B cell (primary cell): ENCODE data around the gene PSAP. TPM values are rescaled to one million over a fixed set of nuclear protein-coding genes. Genes with fewer than 3 reads are reported as not detected.
A peak's percentile ranks its signal among the peaks of the same experiment; 100 is the strongest.

Source experiments
- ATAC-seq: fragments of 200-7000 bp; cut with Tn5 transposase; one replicate; pipeline ENCODE4 v1.10.0; 2021; ENCODE audit warnings: low read depth, mild to moderate bottlenecking, moderate number of reproducible peaks, moderate library complexity
- CTCF ChIA-PET: fragments of 350-600 bp; sonication (Branson Sonifier 250); formaldehyde crosslinking; loops from one replicate; lab custom pipeline; 2021; ENCODE audit warnings: antibody characterized with exemption, inconsistent platforms; lab: Charles Lee
- POLR2A ChIA-PET: fragments of 350-600 bp; sonication (Branson Sonifier 250); formaldehyde crosslinking; loops from one replicate; lab custom pipeline; 2021; ENCODE audit warnings: antibody characterized with exemption; lab: Charles Lee
- DNase-seq: peaks from one replicate; pipeline ENCODE4 v3.0.0; 2013
- H2AFZ ChIP-seq: 2 replicates; pipeline ENCODE4 v1.6.1; 2012; ENCODE audit warnings: mild to moderate bottlenecking, low read depth, low read length; ENCODE audit not compliant: insufficient read depth, poor library complexity, severe bottlenecking
- H3K27ac ChIP-seq, 2 donors: 1 replicate in 1 of 2; 2 replicates in 1 of 2; pipeline ENCODE4 v1.5.1; 2012 to 2013; ENCODE audit warnings: low read length in 2 of 2, mild to moderate bottlenecking in 2 of 2, moderate library complexity in 1 of 2
- H3K27me3 ChIP-seq, 4 experiments: fragments of 200-600 bp in 1 of 4; sonication (generic) in 1 of 4; replicated peaks in 1 of 4; 1 replicate in 2 of 4; 2 replicates in 2 of 4; pipeline versions ENCODE4 v1.6.1 to v1.7.0; 2013 to 2016; ENCODE audit warnings: low read length in 3 of 4, mild to moderate bottlenecking in 2 of 4, mixed read lengths in 1 of 4, moderate library complexity in 1 of 4; ENCODE audit not compliant: insufficient read depth in 4 of 4, control insufficient read depth in 3 of 4; ENCODE audit errors: control extremely low read depth in 1 of 4
- H3K36me3 ChIP-seq, 2 experiments: replicated peaks in 1 of 2; 1 replicate in 1 of 2; 2 replicates in 1 of 2; pipeline versions ENCODE4 v1.6.1 to v1.7.1; 2013; ENCODE audit warnings: low read length in 1 of 2; ENCODE audit not compliant: insufficient read depth in 2 of 2, control insufficient read depth in 1 of 2; ENCODE audit errors: control extremely low read depth in 1 of 2, extremely low read depth in 1 of 2
- H3K4me1 ChIP-seq, 2 donors: fragments of 200-600 bp in 1 of 2; sonication (generic) in 1 of 2; 1 replicate in 1 of 2; 2 replicates in 1 of 2; pipeline versions ENCODE4 v1.5.1 to v1.6.1; 2013 to 2017; ENCODE audit warnings: low read length in 2 of 2; ENCODE audit not compliant: control insufficient read depth in 2 of 2, insufficient read depth in 2 of 2
- H3K4me2 ChIP-seq: replicated peaks from 2 replicates; pipeline ENCODE3; 2012; ENCODE audit warnings: mild to moderate bottlenecking, low read depth, low read length; ENCODE audit not compliant: poor library complexity, severe bottlenecking
- H3K4me3 ChIP-seq, 5 experiments: fragments of 200-600 bp in 1 of 5; sonication (generic) in 1 of 5; 1 replicate in 3 of 5; 2 replicates in 2 of 5; pipeline versions ENCODE4 v1.5.1 to v1.7.0; 2011 to 2016; ENCODE audit warnings: low read length in 4 of 5, mild to moderate bottlenecking in 4 of 5, low read depth in 2 of 5, control low read depth in 1 of 5, moderate library complexity in 1 of 5; ENCODE audit not compliant: insufficient read depth in 1 of 5; ENCODE audit errors: control extremely low read depth in 1 of 5, extremely low read depth in 1 of 5
- H3K79me2 ChIP-seq: fragments of 200-600 bp; sonication (generic); one replicate; pipeline ENCODE4 v1.6.0; 2016; ENCODE audit warnings: low read length; ENCODE audit not compliant: control insufficient read depth, insufficient read depth
- H3K9ac ChIP-seq: fragments of 200-600 bp; sonication (generic); 2 replicates; pipeline ENCODE4 v1.6.1; 2017; ENCODE audit warnings: mild to moderate bottlenecking, low read length, moderate library complexity
- H3K9me3 ChIP-seq, 3 donors: one replicate each; pipeline versions ENCODE4 v1.6.1 to v1.7.1; 2013; ENCODE audit warnings: low read length in 2 of 3; ENCODE audit not compliant: control insufficient read depth in 2 of 3, insufficient read depth in 1 of 3; ENCODE audit errors: control extremely low read depth in 1 of 3
- H4K20me1 ChIP-seq: 2 replicates; pipeline ENCODE4 v1.6.0; 2012; ENCODE audit warnings: mild to moderate bottlenecking, low read length; ENCODE audit not compliant: insufficient read depth, control insufficient read depth, poor library complexity, severe bottlenecking
- H3K27ac Mint-ChIP-seq: one replicate; pipeline ENCODE4 v1.8.0; 2021; ENCODE audit warnings: mixed read lengths
- H3K27me3 Mint-ChIP-seq: one replicate; pipeline ENCODE4 v1.8.0; 2021; ENCODE audit warnings: mixed read lengths
- H3K4me1 Mint-ChIP-seq: one replicate; pipeline ENCODE4 v1.8.0; 2021; ENCODE audit warnings: mixed read lengths
- H3K4me3 Mint-ChIP-seq: one replicate; pipeline ENCODE4 v1.8.0; 2021; ENCODE audit warnings: mixed read lengths
- H3K9me3 Mint-ChIP-seq: one replicate; pipeline ENCODE4 v1.8.0; 2022; ENCODE audit warnings: mixed read lengths; ENCODE audit not compliant: insufficient read depth
- CTCF ChIP-seq: fragments of 200-600 bp; IDR thresholded peaks from one replicate; pipeline ENCODE4 v1.8.0; 2022; ENCODE audit warnings: antibody characterized with exemption, mild to moderate bottlenecking
- EZH2 ChIP-seq: IDR thresholded peaks from 2 replicates; pipeline ENCODE4 v1.6.1; 2012; ENCODE audit warnings: borderline replicate concordance, low read depth, mild to moderate bottlenecking, moderate library complexity, low read length; ENCODE audit not compliant: insufficient read depth, poor library complexity, severe bottlenecking
- WGBS: methylation state at CpG from one replicate; pipeline ENCODE4 v1.1.5; 2013; ENCODE audit warnings: missing lambda C conversion rate; ENCODE audit not compliant: insufficient coverage; 5-methylcytosine and 5-hydroxymethylcytosine counted together
- intact Hi-C: fragments of 100-400 bp; cut with micrococcal nuclease; formaldehyde crosslinking; loops from one replicate; pipeline ENCODE4 v1.10.0; 2022
- polyA plus RNA-seq: library from polyadenylated mRNA; depleted of rRNA; stranded (reverse); fragments of >200 nt; gene quantifications from 2 replicates; pipeline ENCODE4 v1.2.3, GENCODE V29; 2012
- total RNA-seq, 2 donors: library from RNA; stranded (reverse); fragments of 120-200 nt in 1 of 2; gene quantifications; 1 replicate in 1 of 2; 2 replicates in 1 of 2; pipeline versions ENCODE4 v1.2.3 to v1.2.4, GENCODE V29; 2013 to 2022

PSAP gene
- total and polyA plus RNA-seq, 2 donors (not counting 1 experiment from before 2014, with no cell fraction given), result 206 to 509 TPM

DNA sequence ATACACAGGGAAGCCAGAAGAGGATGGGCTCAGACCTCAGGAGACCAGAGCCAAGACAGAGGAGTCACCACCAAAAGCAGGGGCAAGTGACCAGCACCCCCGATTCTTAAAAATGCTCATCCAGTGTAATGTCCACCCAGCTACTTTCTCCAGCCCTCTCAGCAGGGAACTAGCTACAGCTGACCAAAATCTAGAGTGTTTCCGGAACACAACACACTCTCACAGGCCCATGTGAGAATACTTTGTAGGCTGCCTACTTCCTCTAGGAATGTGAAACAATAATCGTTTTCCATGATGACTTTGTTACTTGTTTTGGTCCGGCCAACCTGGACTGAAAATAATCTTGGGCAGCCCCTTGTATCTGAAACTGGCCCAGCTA, 14.5 kb downstream of the PSAP start:
- H3K4me3 Mint-ChIP-seq, result peak overlapping the region; percentile 88
- Histone ChIP-seq H3K9me3 (no peaks in the 10 kb centered on the region), H3K27me3 (no peaks in the 10 kb centered on the region), H3K9ac (peak overlapping the region; percentile 52), H3K79me2 (peaks cover 96% of the 10 kb centered on the region), H3K4me1 (peaks cover 74 to 94% of the 10 kb centered on the region in 2 donors), H4K20me1 (peaks cover 51% of the 10 kb centered on the region), H3K4me2 (peak overlapping the region; percentile 82), H3K4me3 (peak overlapping the region in 4 of 5 experiments; percentile 7 to 49 (median 20)), H3K36me3 (peaks cover 0 to 22% of the 10 kb centered on the region in 2 experiments), H2AFZ (peak overlapping the region; percentile 29), H3K27ac (peak overlapping the region; percentile 91 to 94)
- peaks cover 79% of the 10 kb centered on the region for H3K4me1 Mint-ChIP-seq
- H3K27ac Mint-ChIP-seq, result peak overlapping the region; percentile 97
- no peaks in the 10 kb centered on the region for H3K9me3 Mint-ChIP-seq
- no peaks in the 10 kb centered on the region for H3K27me3 Mint-ChIP-seq
- ChIA-PET CTCF (interaction anchor here (0.7 to 11.5 kb wide), 15 partner anchors 13 to 501 kb away, joined by 3 to 236 read pairs (median 6); partner anchors contain the start of gene PSAP), POLR2A (interaction anchor here (0.5 to 4.2 kb wide), 9 partner anchors 14 to 405 kb away, joined by 3 to 22 read pairs (median 7); partner anchors contain the start of genes PSAP and VSIR)
- TF ChIP-seq EZH2, result no peak
- no peak for TF ChIP-seq CTCF
- intact Hi-C loops, result loop anchor here (1.0 to 10.0 kb wide), 12 partner anchors 15 to 1342 kb away; partner anchors contain the start of genes ANAPC16, ASCC1, PSAP and SPOCK2
- peak; percentile 0 for ATAC-seq
- WGBS, result 50% methylated on average over 3 of the region's 4 CpGs
- no peak for DNase-seq
